Body of pancreas (tissue), 4 donors: ENCODE data around the gene C4orf51.

Source experiments
- POLR2A ChIP-seq, 3 donors: fragments of 450-650 bp; IDR thresholded peaks; one replicate each; pipeline ENCODE4 v1.6.1; 2016; ENCODE audit warnings: antibody characterized with exemption in 3 of 3, mild to moderate bottlenecking in 2 of 3
- TF ChIP-seq, protein P1 (sequence below), 7 experiments: fragments of 450-650 bp in 4 of 7; fragments of 200-600 bp in 3 of 7; sonication (generic) in 3 of 7; IDR thresholded peaks; one replicate each; pipeline ENCODE4 v1.5.1; 2016 to 2019; ENCODE audit warnings: antibody characterized with exemption in 7 of 7

DNA sequence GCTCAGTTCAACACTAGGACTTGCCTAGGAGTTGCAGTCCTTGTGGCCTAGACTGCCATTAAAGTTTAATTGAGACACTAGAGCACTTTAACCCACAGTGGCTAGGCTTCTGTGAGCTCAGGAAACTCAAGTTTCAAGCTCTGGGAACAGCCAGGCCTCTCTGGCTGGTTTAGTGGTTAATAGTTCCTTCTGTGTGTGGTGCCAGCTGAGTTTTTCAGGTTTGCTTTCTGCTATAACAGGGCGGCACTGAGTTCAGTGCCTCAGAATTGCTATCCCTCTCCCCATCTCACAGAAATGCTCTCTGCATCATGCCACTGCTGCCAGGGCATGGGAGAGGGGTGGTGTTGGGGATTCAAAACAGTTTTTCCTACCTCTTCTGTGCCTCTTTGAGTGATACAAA, 44.8 kb upstream of the C4orf51 start:
- TF ChIP-seq, protein P1, sequence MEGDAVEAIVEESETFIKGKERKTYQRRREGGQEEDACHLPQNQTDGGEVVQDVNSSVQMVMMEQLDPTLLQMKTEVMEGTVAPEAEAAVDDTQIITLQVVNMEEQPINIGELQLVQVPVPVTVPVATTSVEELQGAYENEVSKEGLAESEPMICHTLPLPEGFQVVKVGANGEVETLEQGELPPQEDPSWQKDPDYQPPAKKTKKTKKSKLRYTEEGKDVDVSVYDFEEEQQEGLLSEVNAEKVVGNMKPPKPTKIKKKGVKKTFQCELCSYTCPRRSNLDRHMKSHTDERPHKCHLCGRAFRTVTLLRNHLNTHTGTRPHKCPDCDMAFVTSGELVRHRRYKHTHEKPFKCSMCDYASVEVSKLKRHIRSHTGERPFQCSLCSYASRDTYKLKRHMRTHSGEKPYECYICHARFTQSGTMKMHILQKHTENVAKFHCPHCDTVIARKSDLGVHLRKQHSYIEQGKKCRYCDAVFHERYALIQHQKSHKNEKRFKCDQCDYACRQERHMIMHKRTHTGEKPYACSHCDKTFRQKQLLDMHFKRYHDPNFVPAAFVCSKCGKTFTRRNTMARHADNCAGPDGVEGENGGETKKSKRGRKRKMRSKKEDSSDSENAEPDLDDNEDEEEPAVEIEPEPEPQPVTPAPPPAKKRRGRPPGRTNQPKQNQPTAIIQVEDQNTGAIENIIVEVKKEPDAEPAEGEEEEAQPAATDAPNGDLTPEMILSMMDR (IDR thresholded peaks at IDR 0.05) = no peak
- TF ChIP-seq POLR2A (IDR thresholded peaks at IDR 0.05) = no peak
